Effector memory CD4-positive, alpha-beta T cell (primary cell): ENCODE data around the gene ASB13.

Experiments used
- DNase-seq, 3 donors: peaks; one replicate each; pipeline ENCODE4 v3.0.0-alpha.2; 2020
- H3K27ac ChIP-seq: 2 replicates; pipeline ENCODE4 v1.7.0; 2013; ENCODE audit warnings: mild to moderate bottlenecking, low read length, moderate library complexity; ENCODE audit not compliant: insufficient read depth, poor library complexity, severe bottlenecking
- H3K27me3 ChIP-seq: replicated peaks from 2 replicates; pipeline ENCODE4 v1.7.0; 2013; ENCODE audit warnings: mild to moderate bottlenecking, low read length; ENCODE audit not compliant: insufficient read depth, control insufficient read depth, poor library complexity, severe bottlenecking
- H3K36me3 ChIP-seq: 2 replicates; pipeline ENCODE4 v1.7.0; 2013; ENCODE audit warnings: mild to moderate bottlenecking, low read length, moderate library complexity; ENCODE audit not compliant: control insufficient read depth, insufficient read depth
- H3K4me1 ChIP-seq: 2 replicates; pipeline ENCODE4 v1.7.0; 2013; ENCODE audit warnings: low read length, mild to moderate bottlenecking; ENCODE audit not compliant: control insufficient read depth, insufficient read depth, poor library complexity, severe bottlenecking
- H3K4me3 ChIP-seq: 2 replicates; pipeline ENCODE4 v1.7.0; 2013; ENCODE audit warnings: low read length, low read depth, mild to moderate bottlenecking; ENCODE audit not compliant: insufficient read depth, poor library complexity, severe bottlenecking
- H3K9me3 ChIP-seq: 2 replicates; pipeline ENCODE4 v1.7.0; 2013; ENCODE audit warnings: mild to moderate bottlenecking, low read length, moderate library complexity; ENCODE audit not compliant: control insufficient read depth

Gene ASB13

GRCh38 chr10:5591336-5591824 lies 75.0 kb downstream of the ASB13 start:
- Histone ChIP-seq H3K4me1 (peaks cover 3% of the 10 kb centered on the region), H3K27me3 (no peaks in the 10 kb centered on the region), H3K9me3 (no peaks in the 10 kb centered on the region), H3K4me3 (no peak overlapping the region), H3K36me3 (no peaks in the 10 kb centered on the region), H3K27ac (no peak overlapping the region)
- DNase-seq: no peak

GRCh38 chr10:5590816-5591215 lies 75.6 kb downstream of the ASB13 start:
- Histone ChIP-seq H3K9me3 (no peaks in the 10 kb centered on the region), H3K36me3 (no peaks in the 10 kb centered on the region), H3K4me1 (peaks cover under 1% of the 10 kb centered on the region), H3K4me3 (no peak overlapping the region), H3K27me3 (no peaks in the 10 kb centered on the region), H3K27ac (no peak overlapping the region)
- no peak for DNase-seq

GRCh38 chr10:5589661-5590511 lies 76.5 kb downstream of the ASB13 start:
- Histone ChIP-seq H3K4me3 (no peak overlapping the region), H3K9me3 (no peaks in the 10 kb centered on the region), H3K27me3 (no peaks in the 10 kb centered on the region), H3K27ac (no peak overlapping the region), H3K36me3 (no peaks in the 10 kb centered on the region), H3K4me1 (no peaks in the 10 kb centered on the region)
- no peak for DNase-seq

- Histone ChIP-seq H3K4me3 (no peak overlapping the region), H3K36me3 (no peaks in the 10 kb centered on the region), H3K9me3 (no peaks in the 10 kb centered on the region), H3K4me1 (no peaks in the 10 kb centered on the region), H3K27ac (no peak overlapping the region), H3K27me3 (no peaks in the 10 kb centered on the region)
- DNase-seq: no peak
Observed at GRCh38 chr10:5589011-5589660, 77.3 kb downstream of the ASB13 start.
